Measurements from ENCODE around the gene ANK2. TPM values are rescaled to one million over a fixed set of nuclear protein-coding genes. Genes with fewer than 3 reads are reported as not detected.

ANK2 gene
- total RNA-seq, 2 donors from 2014 or later = 21.3 to 81.6 TPM

GRCh38 chr4:113263274-113263673, 213.8 kb downstream of the ANK2 start:
- ATAC-seq (ENCODE audit: insufficient number of reproducible peaks, low FRiP score, low read depth) (no peak), DNase-seq (ENCODE audit: low spot score) (no peak)
- Histone ChIP-seq H3K27ac (no peak overlapping the region), H3K36me3 (no peaks in the 10 kb centered on the region), H3K4me3 (no peak overlapping the region), H3K4me1 (ENCODE audit: control insufficient read depth in 1 of 2, low read depth in 2 of 2) (no peaks in the 10 kb centered on the region), H3K9me3 (no peaks in the 10 kb centered on the region), H3K27me3 (replicated peaks; ENCODE audit: insufficient read depth) (no peaks in the 10 kb centered on the region)
- TF ChIP-seq CTCF (IDR thresholded peaks at IDR 0.05) = no peak

- no peaks in the 10 kb centered on the region for H3K36me3 ChIP-seq
- no peaks in the 10 kb centered on the region for H3K4me1 ChIP-seq (ENCODE audit: control insufficient read depth in 1 of 2, low read depth in 2 of 2)
- no peaks in the 10 kb centered on the region for H3K9me3 ChIP-seq
- no peak overlapping the region for H3K27ac ChIP-seq
- TF ChIP-seq CTCF (IDR thresholded peaks at IDR 0.05) = no peak
- ATAC-seq (ENCODE audit: insufficient number of reproducible peaks, low FRiP score, low read depth) = no peak
- H3K4me3 ChIP-seq = no peak overlapping the region
- H3K27me3 ChIP-seq (replicated peaks; ENCODE audit: insufficient read depth) = no peaks in the 10 kb centered on the region
- DNase-seq (ENCODE audit: low spot score) = no peak
These were observed 221.3 kb downstream of the ANK2 start for GRCh38 chr4:113270520-113271319.

GRCh38 chr4:113272523-113272922, 223.1 kb downstream of the ANK2 start:
- DNase-seq (ENCODE audit: low spot score) (no peak), ATAC-seq (ENCODE audit: insufficient number of reproducible peaks, low FRiP score, low read depth) (no peak)
- Histone ChIP-seq H3K4me3 (no peak overlapping the region), H3K27me3 (replicated peaks; ENCODE audit: insufficient read depth) (no peaks in the 10 kb centered on the region), H3K4me1 (ENCODE audit: control insufficient read depth in 1 of 2, low read depth in 2 of 2) (no peaks in the 10 kb centered on the region), H3K9me3 (no peaks in the 10 kb centered on the region), H3K27ac (no peak overlapping the region), H3K36me3 (no peaks in the 10 kb centered on the region)
- no peak for TF ChIP-seq CTCF (IDR thresholded peaks at IDR 0.05)

GRCh38 chr4:113273721-113274220, 224.3 kb downstream of the ANK2 start:
- Histone ChIP-seq H3K36me3 (no peaks in the 10 kb centered on the region), H3K9me3 (no peaks in the 10 kb centered on the region), H3K27me3 (replicated peaks; ENCODE audit: insufficient read depth) (no peaks in the 10 kb centered on the region), H3K4me1 (ENCODE audit: control insufficient read depth in 1 of 2, low read depth in 2 of 2) (no peaks in the 10 kb centered on the region), H3K4me3 (no peak overlapping the region), H3K27ac (no peak overlapping the region)
- no peak for TF ChIP-seq CTCF (IDR thresholded peaks at IDR 0.05)
- ATAC-seq (ENCODE audit: insufficient number of reproducible peaks, low FRiP score, low read depth) (no peak), DNase-seq (ENCODE audit: low spot score) (no peak)

- no peaks in the 10 kb centered on the region for H3K27me3 ChIP-seq (replicated peaks; ENCODE audit: insufficient read depth)
- TF ChIP-seq CTCF (IDR thresholded peaks at IDR 0.05) = no peak
- H3K9me3 ChIP-seq = no peaks in the 10 kb centered on the region
- ATAC-seq (ENCODE audit: insufficient number of reproducible peaks, low FRiP score, low read depth) (no peak), DNase-seq (ENCODE audit: low spot score) (no peak)
- H3K27ac ChIP-seq = no peak overlapping the region
- no peak overlapping the region for H3K4me3 ChIP-seq
- no peaks in the 10 kb centered on the region for H3K4me1 ChIP-seq (ENCODE audit: control insufficient read depth in 1 of 2, low read depth in 2 of 2)
- no peaks in the 10 kb centered on the region for H3K36me3 ChIP-seq
These were observed 227.2 kb downstream of the ANK2 start for GRCh38 chr4:113276464-113277170.
